Esophagus muscularis mucosa (tissue), 4 donors: ENCODE results near the gene INSM1. TPM values are rescaled to one million over a fixed set of nuclear protein-coding genes. Genes with fewer than 3 reads are reported as not detected.

Experiments
- DNase-seq: peaks from one replicate; pipeline ENCODE4 v3.0.0-alpha.2; 2017; ENCODE audit errors: extremely low spot score
- H3K27ac ChIP-seq, 4 donors: fragments of 200-600 bp; sonication (generic); replicated peaks in 1 of 4; 1 replicate in 3 of 4; 2 replicates in 1 of 4; pipeline ENCODE4 v1.5.1; 2016 to 2019; ENCODE audit warnings: mild to moderate bottlenecking in 1 of 4
- H3K27me3 ChIP-seq, 4 donors: fragments of 200-600 bp; sonication (generic); one replicate each; pipeline versions ENCODE4 v1.5.1 to v1.6.0; 2016 to 2019
- H3K36me3 ChIP-seq, 4 donors: fragments of 200-600 bp; sonication (generic); one replicate each; pipeline ENCODE4 v1.5.1; 2016 to 2019
- H3K4me1 ChIP-seq, 4 donors: fragments of 200-600 bp; sonication (generic); one replicate each; pipeline ENCODE4 v1.5.1; 2016 to 2019
- H3K4me3 ChIP-seq, 4 donors: fragments of 200-600 bp; sonication (generic); 1 replicate in 2 of 4; 2 replicates in 2 of 4; pipeline ENCODE4 v1.5.1; 2016 to 2019; ENCODE audit warnings: mild to moderate bottlenecking in 4 of 4, moderate library complexity in 1 of 4
- H3K9me3 ChIP-seq, 4 donors: fragments of 200-600 bp; sonication (generic); 1 replicate in 3 of 4; 2 replicates in 1 of 4; pipeline ENCODE4 v1.5.1; 2016 to 2019
- EP300 ChIP-seq: sonication (generic); formaldehyde crosslinking; IDR thresholded peaks from one replicate; pipeline ENCODE4 v1.6.1; 2017; ENCODE audit warnings: antibody characterized with exemption
- POLR2A ChIP-seq: fragments of 450-650 bp; IDR thresholded peaks from one replicate; pipeline ENCODE4 v1.6.1; 2017; ENCODE audit warnings: antibody characterized with exemption, moderate library complexity, mild to moderate bottlenecking, low read depth
- POLR2AphosphoS5 ChIP-seq, 2 donors: sonication (generic); formaldehyde crosslinking; IDR thresholded peaks; one replicate each; pipeline ENCODE4 v1.6.1; 2017; ENCODE audit warnings: antibody characterized with exemption in 2 of 2
- WGBS: methylation state at CpG from one replicate; pipeline ENCODE4 v1.1.5; 2018; 5-methylcytosine and 5-hydroxymethylcytosine counted together
- intact Hi-C: fragments of 100-400 bp; cut with DNase I; formaldehyde crosslinking; loops from one replicate; pipeline ENCODE4 v1.15.1; 2023
- total RNA-seq, 4 donors: library from RNA; depleted of rRNA; stranded (reverse); fragments of >200 nt; gene quantifications; one replicate each; pipeline versions ENCODE4 v1.1.0 to v1.2.1, GENCODE V29; 2016
- TF ChIP-seq, protein P1 (sequence below), 3 experiments: fragments of 200-600 bp in 2 of 3; fragments of 450-650 bp in 1 of 3; sonication (generic) in 2 of 3; IDR thresholded peaks; one replicate each; pipeline ENCODE4 v1.5.1; 2017 to 2019; ENCODE audit warnings: antibody characterized with exemption in 3 of 3, mild to moderate bottlenecking in 2 of 3, moderate library complexity in 1 of 3

The INSM1 gene, protein sequence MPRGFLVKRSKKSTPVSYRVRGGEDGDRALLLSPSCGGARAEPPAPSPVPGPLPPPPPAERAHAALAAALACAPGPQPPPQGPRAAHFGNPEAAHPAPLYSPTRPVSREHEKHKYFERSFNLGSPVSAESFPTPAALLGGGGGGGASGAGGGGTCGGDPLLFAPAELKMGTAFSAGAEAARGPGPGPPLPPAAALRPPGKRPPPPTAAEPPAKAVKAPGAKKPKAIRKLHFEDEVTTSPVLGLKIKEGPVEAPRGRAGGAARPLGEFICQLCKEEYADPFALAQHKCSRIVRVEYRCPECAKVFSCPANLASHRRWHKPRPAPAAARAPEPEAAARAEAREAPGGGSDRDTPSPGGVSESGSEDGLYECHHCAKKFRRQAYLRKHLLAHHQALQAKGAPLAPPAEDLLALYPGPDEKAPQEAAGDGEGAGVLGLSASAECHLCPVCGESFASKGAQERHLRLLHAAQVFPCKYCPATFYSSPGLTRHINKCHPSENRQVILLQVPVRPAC
- not detected for total RNA-seq

DNA sequence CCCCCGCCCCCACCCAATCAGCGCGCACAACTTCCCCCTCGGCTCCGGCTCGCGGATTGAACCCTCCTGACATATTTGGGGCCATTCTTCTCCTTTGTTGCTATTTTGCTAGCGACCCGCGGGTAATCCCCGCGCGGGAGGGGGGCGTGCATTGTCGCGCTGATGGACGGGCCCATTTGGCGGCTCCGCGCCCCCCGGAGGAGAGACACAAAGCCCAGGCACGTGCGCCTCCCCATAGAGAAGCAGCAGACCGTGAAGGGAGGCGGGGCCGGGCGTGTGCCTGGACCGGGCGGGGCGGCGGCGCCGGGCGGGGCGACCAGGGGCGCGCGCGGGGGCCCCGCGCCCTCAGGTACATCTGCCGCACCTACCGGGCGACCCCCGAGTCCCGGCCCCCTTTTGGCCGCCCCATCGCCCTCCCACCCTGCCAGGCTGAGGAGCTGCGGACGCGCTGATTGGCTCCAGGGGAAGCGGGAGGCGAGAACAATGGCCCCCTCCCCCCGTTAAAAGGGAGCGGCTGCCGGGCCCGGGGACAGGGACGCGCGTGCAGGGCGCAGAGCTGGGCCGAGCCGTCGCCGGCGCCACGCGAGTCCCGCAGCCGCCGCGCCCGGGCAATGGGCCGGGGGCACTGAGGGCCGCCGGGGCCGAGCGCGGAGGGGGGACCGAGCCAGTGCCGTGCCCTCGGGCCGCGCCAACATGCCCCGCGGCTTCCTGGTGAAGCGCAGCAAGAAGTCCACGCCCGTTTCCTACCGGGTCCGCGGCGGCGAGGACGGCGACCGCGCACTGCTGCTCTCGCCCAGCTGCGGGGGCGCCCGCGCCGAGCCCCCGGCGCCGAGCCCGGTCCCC, at the start of gene INSM1:
Gene INSM1 (plus strand): TSS at position 530 of the 843 bp plus-strand sequence. CDS start 164 bp downstream, at position 694.
- WGBS: under 1% methylated on average over 18 of the region's 108 CpGs
- intact Hi-C loops: no loop called here
- H3K36me3 ChIP-seq: no peaks in the 10 kb centered on the region
- H3K27me3 ChIP-seq: peaks cover 5 to 99% (median 56%) of the 10 kb centered on the region in 4 donors
- peak within 1 kb of the TSS; percentile 35 to 54 (median 40) for H3K4me3 ChIP-seq
- no peak for TF ChIP-seq POLR2AphosphoS5 (IDR thresholded peaks at IDR 0.05)
- no peak for TF ChIP-seq POLR2A
- TF ChIP-seq, protein P1, sequence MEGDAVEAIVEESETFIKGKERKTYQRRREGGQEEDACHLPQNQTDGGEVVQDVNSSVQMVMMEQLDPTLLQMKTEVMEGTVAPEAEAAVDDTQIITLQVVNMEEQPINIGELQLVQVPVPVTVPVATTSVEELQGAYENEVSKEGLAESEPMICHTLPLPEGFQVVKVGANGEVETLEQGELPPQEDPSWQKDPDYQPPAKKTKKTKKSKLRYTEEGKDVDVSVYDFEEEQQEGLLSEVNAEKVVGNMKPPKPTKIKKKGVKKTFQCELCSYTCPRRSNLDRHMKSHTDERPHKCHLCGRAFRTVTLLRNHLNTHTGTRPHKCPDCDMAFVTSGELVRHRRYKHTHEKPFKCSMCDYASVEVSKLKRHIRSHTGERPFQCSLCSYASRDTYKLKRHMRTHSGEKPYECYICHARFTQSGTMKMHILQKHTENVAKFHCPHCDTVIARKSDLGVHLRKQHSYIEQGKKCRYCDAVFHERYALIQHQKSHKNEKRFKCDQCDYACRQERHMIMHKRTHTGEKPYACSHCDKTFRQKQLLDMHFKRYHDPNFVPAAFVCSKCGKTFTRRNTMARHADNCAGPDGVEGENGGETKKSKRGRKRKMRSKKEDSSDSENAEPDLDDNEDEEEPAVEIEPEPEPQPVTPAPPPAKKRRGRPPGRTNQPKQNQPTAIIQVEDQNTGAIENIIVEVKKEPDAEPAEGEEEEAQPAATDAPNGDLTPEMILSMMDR (IDR thresholded peaks at IDR 0.05): no peak
- TF ChIP-seq EP300: no peak
- H3K27ac ChIP-seq: no peak within 1 kb of the TSS
- DNase-seq: no peak
- H3K4me1 ChIP-seq: peaks cover 19 to 61% (median 52%) of the 10 kb centered on the region in 4 donors
- no peaks in the 10 kb centered on the region for H3K9me3 ChIP-seq

DNA sequence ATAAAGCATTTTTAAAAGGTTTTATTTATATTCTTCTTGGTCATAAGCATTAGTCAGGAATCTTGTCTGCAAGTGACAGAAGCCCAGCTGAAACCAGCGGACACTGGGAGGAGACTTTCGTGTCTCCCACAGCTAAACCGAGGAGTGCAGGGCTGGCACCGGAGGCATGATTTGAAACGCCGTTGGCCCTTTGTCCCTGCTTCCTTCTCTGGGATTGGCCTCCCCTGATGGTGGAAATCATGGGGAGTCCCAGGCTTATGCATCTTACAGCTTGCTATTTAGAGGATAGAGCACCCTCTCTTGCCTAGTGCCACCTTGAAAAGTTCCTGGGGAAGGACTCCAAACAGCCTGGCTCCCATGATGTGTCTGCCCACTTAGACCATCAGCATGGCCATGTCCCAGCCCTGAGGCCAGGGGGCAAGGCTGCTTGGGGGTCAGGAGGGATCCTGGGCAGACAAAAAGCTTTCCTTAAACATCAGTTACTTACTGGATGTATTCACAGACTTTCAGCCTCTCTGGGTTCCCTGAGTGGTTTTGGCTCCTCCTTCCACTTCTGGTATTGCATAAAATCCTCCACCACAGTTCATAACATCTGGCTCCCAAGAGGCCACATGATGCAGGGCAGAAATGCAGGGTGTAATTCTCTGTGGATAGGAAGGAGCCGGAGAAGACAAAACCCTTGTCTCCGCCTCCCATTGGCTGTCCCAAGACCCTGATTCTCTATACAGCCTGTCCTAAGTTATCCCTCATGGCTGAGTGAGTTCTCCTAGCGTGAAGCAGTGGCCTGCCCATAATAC, 49.3 kb upstream of the INSM1 start:
- 72% methylated on average over 9 of the region's 9 CpGs for WGBS
- Histone ChIP-seq H3K27ac (no peak overlapping the region), H3K9me3 (peaks cover 0 to 14% (median 6%) of the 10 kb centered on the region in 4 donors), H3K4me1 (no peaks in the 10 kb centered on the region), H3K27me3 (peaks cover 0 to 5% (median 0%) of the 10 kb centered on the region in 4 donors), H3K4me3 (no peak overlapping the region), H3K36me3 (no peaks in the 10 kb centered on the region)
- intact Hi-C loops: no loop called here
- TF ChIP-seq POLR2A (no peak), POLR2AphosphoS5 (IDR thresholded peaks at IDR 0.05) (no peak), EP300 (no peak)
- TF ChIP-seq, protein P1 (IDR thresholded peaks at IDR 0.05): no peak
- DNase-seq: peak; percentile 88

DNA sequence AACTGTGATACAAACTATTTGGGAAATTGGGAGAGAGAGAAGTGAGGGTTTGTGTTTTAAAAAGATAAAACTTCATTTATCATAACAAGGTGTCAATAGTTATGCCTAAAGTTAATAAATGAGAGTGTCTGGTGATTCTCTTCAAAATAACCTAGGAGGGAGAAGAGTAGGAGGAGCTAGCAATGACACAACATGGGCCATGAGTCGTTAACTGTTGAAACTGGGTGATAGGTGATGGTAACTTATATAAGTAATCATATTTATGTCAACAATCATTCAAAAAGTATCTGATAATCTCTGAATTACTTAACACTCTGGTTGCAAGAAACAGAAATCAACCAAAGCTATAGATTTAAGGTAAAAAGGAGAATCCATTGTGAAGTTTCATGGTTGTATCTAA, 46.8 kb upstream of the INSM1 start:
- Histone ChIP-seq H3K9me3 (peaks cover 0 to 12% (median 6%) of the 10 kb centered on the region in 4 donors), H3K36me3 (no peaks in the 10 kb centered on the region), H3K27ac (no peak overlapping the region), H3K27me3 (peaks cover 0 to 5% (median 0%) of the 10 kb centered on the region in 4 donors), H3K4me3 (no peak overlapping the region), H3K4me1 (no peaks in the 10 kb centered on the region)
- TF ChIP-seq, protein P1 (IDR thresholded peaks at IDR 0.05): no peak
- TF ChIP-seq POLR2AphosphoS5 (IDR thresholded peaks at IDR 0.05): no peak
- TF ChIP-seq EP300: no peak
- no peak for TF ChIP-seq POLR2A
- intact Hi-C loops: no loop called here
- WGBS: 61% methylated on average over 1 of the region's 1 CpG
- DNase-seq: no peak

DNA sequence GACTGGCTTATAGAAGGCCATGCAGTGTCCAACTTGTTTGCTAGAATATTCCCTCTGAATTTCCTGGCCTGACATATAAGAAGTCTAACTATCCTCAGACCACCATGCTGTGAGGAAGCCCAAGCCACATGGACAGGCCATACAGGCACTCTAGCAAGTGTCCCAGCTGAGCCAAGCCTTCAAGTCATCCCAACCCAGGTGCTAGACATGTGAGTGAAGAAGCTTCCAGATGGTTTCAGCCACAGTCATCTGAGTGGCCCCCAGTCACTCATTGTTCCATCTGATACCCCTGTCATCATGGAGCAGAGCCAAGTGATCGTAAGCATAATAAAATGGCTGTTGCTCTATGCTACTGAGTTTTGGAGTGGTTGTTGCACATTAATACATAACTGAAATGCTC, 46.0 kb upstream of the INSM1 start:
- H3K4me3 ChIP-seq: no peak overlapping the region
- peaks cover 0 to 12% (median 6%) of the 10 kb centered on the region in 4 donors for H3K9me3 ChIP-seq
- H3K4me1 ChIP-seq: no peaks in the 10 kb centered on the region
- H3K36me3 ChIP-seq: no peaks in the 10 kb centered on the region
- WGBS: 100% methylated on average over 1 of the region's 1 CpG
- TF ChIP-seq EP300 (no peak), POLR2AphosphoS5 (IDR thresholded peaks at IDR 0.05) (no peak), POLR2A (no peak)
- TF ChIP-seq, protein P1 (IDR thresholded peaks at IDR 0.05): no peak
- H3K27ac ChIP-seq: no peak overlapping the region
- intact Hi-C loops: no loop called here
- H3K27me3 ChIP-seq: peaks cover 0 to 5% (median 0%) of the 10 kb centered on the region in 4 donors
- peak; percentile 60 for DNase-seq
